Measurements from ENCODE around the gene CADM2.

Gene CADM2

DNA sequence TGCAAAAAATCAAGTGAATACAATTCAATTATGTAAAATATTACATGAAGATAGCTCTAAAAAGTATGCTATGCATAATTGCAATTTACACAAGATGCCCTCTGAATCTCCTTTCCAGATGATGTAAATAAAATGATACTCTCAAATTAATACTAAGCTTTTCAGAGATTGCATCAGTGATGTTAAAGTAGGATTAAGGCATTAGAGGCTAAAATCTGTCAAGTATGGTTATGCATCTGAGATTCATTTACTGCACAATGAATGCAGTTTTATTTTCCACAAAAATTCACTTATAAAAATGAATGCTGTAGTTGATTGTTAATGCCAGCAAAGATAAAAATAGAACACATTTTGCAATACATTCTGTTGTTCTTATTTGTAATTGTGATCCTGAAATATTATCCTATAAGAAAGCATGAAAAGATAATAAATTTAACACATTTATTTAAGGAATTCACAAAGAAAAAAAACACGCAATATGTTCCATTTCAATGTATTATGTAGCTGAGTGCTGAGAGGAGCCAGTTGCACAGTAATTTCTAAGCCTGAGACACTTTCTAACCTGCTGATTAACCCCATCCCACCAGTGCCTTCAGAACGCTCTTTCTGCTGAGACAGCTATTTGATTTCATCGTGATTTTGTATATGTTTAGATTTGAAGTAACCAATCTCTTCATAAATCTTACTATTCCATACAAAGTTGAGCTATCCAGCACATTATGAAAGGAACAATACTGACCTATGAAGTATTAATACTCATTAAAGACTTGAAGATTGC lies 224.4 kb downstream of the CADM2 start:
- Histone ChIP-seq H3K4me1 (ENCODE audit: insufficient read depth, low read length) (no peaks in the 10 kb centered on the region), H3K36me3 (ENCODE audit: insufficient read depth, low read length) (no peaks in the 10 kb centered on the region), H3K4me3 (ENCODE audit: low read length) (no peak overlapping the region), H3K27me3 (ENCODE audit: insufficient read depth, low read length) (no peaks in the 10 kb centered on the region), H3K9me3 (ENCODE audit: low read length) (no peaks in the 10 kb centered on the region), H2AFZ (ENCODE audit: low read depth, low read length) (no peak overlapping the region)

DNA sequence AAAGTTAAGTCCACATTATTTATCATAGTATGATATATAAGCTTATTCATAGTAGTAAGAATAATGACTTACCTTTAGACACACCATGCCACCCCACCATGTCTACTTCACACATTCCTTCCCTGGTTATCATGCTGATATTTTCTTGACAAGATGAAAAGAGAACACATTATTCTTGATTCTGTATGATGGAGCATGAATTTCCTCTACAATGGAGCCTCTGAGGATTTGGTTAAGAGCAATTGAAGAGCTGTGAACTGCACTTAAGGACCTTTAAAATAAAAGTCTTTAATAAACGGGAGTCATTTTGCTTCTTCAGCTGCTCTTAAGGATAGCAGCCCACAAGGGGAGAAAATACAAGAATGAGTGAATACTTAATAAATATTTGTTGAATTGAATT lies 226.7 kb downstream of the CADM2 start:
- no peaks in the 10 kb centered on the region for H3K36me3 ChIP-seq (ENCODE audit: insufficient read depth, low read length)
- no peak overlapping the region for H3K4me3 ChIP-seq (ENCODE audit: low read length)
- H3K9me3 ChIP-seq (ENCODE audit: low read length) = no peaks in the 10 kb centered on the region
- no peak overlapping the region for H2AFZ ChIP-seq (ENCODE audit: low read depth, low read length)
- H3K4me1 ChIP-seq (ENCODE audit: insufficient read depth, low read length) = no peaks in the 10 kb centered on the region
- no peaks in the 10 kb centered on the region for H3K27me3 ChIP-seq (ENCODE audit: insufficient read depth, low read length)

GRCh38 chr3:85189731-85190130 lies 230.9 kb downstream of the CADM2 start:
- Histone ChIP-seq H2AFZ (ENCODE audit: low read depth, low read length) (no peak overlapping the region), H3K9me3 (ENCODE audit: low read length) (no peaks in the 10 kb centered on the region), H3K27me3 (ENCODE audit: insufficient read depth, low read length) (no peaks in the 10 kb centered on the region), H3K4me3 (ENCODE audit: low read length) (no peak overlapping the region), H3K4me1 (ENCODE audit: insufficient read depth, low read length) (no peaks in the 10 kb centered on the region), H3K36me3 (ENCODE audit: insufficient read depth, low read length) (no peaks in the 10 kb centered on the region)

- H3K9me3 ChIP-seq (ENCODE audit: low read length) = no peaks in the 10 kb centered on the region
- H2AFZ ChIP-seq (ENCODE audit: low read depth, low read length) = no peak overlapping the region
- no peaks in the 10 kb centered on the region for H3K36me3 ChIP-seq (ENCODE audit: insufficient read depth, low read length)
- no peak overlapping the region for H3K4me3 ChIP-seq (ENCODE audit: low read length)
- H3K27me3 ChIP-seq (ENCODE audit: insufficient read depth, low read length) = no peaks in the 10 kb centered on the region
- no peaks in the 10 kb centered on the region for H3K4me1 ChIP-seq (ENCODE audit: insufficient read depth, low read length)
Measured at GRCh38 chr3:85193565-85193964, 234.8 kb downstream of the CADM2 start.

GRCh38 chr3:85208650-85209049 lies 249.9 kb downstream of the CADM2 start:
- Histone ChIP-seq H3K4me1 (ENCODE audit: insufficient read depth, low read length) (no peaks in the 10 kb centered on the region), H3K9me3 (ENCODE audit: low read length) (no peaks in the 10 kb centered on the region), H3K4me3 (ENCODE audit: low read length) (no peak overlapping the region), H3K27me3 (ENCODE audit: insufficient read depth, low read length) (no peaks in the 10 kb centered on the region), H2AFZ (ENCODE audit: low read depth, low read length) (no peak overlapping the region), H3K36me3 (ENCODE audit: insufficient read depth, low read length) (no peaks in the 10 kb centered on the region)

- Histone ChIP-seq H3K4me1 (ENCODE audit: insufficient read depth, low read length) (no peaks in the 10 kb centered on the region), H3K9me3 (ENCODE audit: low read length) (no peaks in the 10 kb centered on the region), H2AFZ (ENCODE audit: low read depth, low read length) (no peak overlapping the region), H3K36me3 (ENCODE audit: insufficient read depth, low read length) (no peaks in the 10 kb centered on the region), H3K4me3 (ENCODE audit: low read length) (no peak overlapping the region), H3K27me3 (ENCODE audit: insufficient read depth, low read length) (no peaks in the 10 kb centered on the region)
Measured at GRCh38 chr3:85210540-85210939, 251.8 kb downstream of the CADM2 start.

DNA sequence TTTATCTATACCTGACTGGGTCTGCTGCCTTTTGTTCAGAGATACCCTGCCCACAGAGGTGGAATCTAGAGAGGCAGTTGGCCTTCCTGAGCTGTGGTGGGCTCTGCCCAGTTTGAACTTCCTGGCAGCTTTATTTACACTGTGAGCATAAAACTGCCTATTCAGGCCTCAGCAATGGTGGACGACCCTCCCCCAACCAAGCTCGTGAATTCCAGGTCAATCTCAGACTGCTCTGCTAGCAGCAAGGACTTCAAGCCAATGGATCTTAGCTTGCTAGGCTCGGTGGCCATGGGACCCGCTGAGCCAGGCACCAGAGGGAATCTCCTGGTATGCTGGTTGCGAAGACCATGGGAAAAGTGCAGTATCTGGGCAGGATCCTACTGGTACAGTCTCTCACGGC lies 270.2 kb downstream of the CADM2 start:
- no peak overlapping the region for H3K4me3 ChIP-seq (ENCODE audit: low read length)
- no peaks in the 10 kb centered on the region for H3K9me3 ChIP-seq (ENCODE audit: low read length)
- H3K4me1 ChIP-seq (ENCODE audit: insufficient read depth, low read length) = no peaks in the 10 kb centered on the region
- H2AFZ ChIP-seq (ENCODE audit: low read depth, low read length) = no peak overlapping the region
- H3K36me3 ChIP-seq (ENCODE audit: insufficient read depth, low read length) = no peaks in the 10 kb centered on the region
- no peaks in the 10 kb centered on the region for H3K27me3 ChIP-seq (ENCODE audit: insufficient read depth, low read length)

DNA sequence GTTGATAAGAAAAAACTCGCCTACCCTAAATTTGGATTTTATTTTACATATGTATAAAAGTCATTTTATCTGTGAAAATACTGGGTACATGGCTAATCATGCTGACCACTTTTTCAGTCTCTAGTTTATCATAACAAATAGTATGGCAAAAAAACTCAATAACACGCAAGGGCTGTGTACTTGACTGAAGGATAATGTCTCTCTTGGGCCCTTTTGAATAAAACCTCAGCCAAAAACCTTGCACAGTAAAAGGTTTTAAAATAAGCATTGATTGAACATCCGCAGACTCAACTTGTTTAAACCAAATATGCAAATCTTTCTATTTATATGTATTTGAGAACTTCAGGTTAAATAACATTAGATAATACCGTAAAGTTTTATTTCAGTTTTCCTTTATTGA lies 285.3 kb downstream of the CADM2 start:
- H3K27me3 ChIP-seq (ENCODE audit: insufficient read depth, low read length) = no peaks in the 10 kb centered on the region
- no peak overlapping the region for H3K4me3 ChIP-seq (ENCODE audit: low read length)
- no peaks in the 10 kb centered on the region for H3K9me3 ChIP-seq (ENCODE audit: low read length)
- no peaks in the 10 kb centered on the region for H3K4me1 ChIP-seq (ENCODE audit: insufficient read depth, low read length)
- no peak overlapping the region for H2AFZ ChIP-seq (ENCODE audit: low read depth, low read length)
- no peaks in the 10 kb centered on the region for H3K36me3 ChIP-seq (ENCODE audit: insufficient read depth, low read length)

DNA sequence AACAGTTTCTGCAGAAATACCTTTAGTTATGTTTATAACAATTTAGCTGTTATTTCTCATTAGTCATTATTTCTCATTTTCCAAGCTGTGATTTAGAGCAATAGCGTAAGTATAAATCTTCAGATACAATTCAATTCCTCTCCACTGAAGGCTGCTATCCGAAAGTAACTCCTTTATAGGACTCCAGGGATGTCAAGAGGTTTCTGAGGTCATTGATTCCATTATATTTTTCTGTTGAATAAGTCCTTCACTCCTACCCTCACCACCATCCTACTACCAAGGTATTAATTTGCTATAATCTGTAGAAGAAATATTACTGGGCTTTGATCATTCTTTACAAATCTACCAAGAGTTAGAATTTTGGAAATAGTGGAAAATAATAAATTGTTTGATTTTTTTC lies 285.7 kb downstream of the CADM2 start:
- H2AFZ ChIP-seq (ENCODE audit: low read depth, low read length) = no peak overlapping the region
- no peaks in the 10 kb centered on the region for H3K9me3 ChIP-seq (ENCODE audit: low read length)
- no peaks in the 10 kb centered on the region for H3K4me1 ChIP-seq (ENCODE audit: insufficient read depth, low read length)
- no peaks in the 10 kb centered on the region for H3K27me3 ChIP-seq (ENCODE audit: insufficient read depth, low read length)
- H3K4me3 ChIP-seq (ENCODE audit: low read length) = no peak overlapping the region
- no peaks in the 10 kb centered on the region for H3K36me3 ChIP-seq (ENCODE audit: insufficient read depth, low read length)

- H3K36me3 ChIP-seq (ENCODE audit: insufficient read depth, low read length) = no peaks in the 10 kb centered on the region
- H3K4me1 ChIP-seq (ENCODE audit: insufficient read depth, low read length) = no peaks in the 10 kb centered on the region
- no peak overlapping the region for H2AFZ ChIP-seq (ENCODE audit: low read depth, low read length)
- no peaks in the 10 kb centered on the region for H3K27me3 ChIP-seq (ENCODE audit: insufficient read depth, low read length)
- H3K9me3 ChIP-seq (ENCODE audit: low read length) = no peaks in the 10 kb centered on the region
- no peak overlapping the region for H3K4me3 ChIP-seq (ENCODE audit: low read length)
Measured at GRCh38 chr3:85251766-85252165, 293.0 kb downstream of the CADM2 start.

DNA sequence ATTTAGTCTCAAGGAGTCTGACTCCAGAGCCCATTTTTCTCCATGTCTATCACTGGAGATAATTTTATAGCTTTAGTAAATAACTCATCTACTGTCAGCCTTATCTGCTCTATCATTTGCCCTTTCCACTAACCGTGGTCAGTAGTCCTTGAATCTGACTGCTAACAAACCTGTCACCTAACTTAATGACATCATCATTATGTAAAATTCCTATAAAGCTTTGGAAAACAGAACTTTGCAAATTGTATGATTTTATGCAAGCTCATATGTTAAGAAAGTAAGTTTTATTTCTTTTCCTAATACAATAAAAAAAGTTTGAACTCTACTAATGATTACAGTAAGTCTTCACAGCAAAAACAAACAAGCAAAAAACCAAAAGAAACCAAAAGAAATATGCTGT lies 293.9 kb downstream of the CADM2 start:
- no peaks in the 10 kb centered on the region for H3K9me3 ChIP-seq (ENCODE audit: low read length)
- H3K4me1 ChIP-seq (ENCODE audit: insufficient read depth, low read length) = no peaks in the 10 kb centered on the region
- H3K36me3 ChIP-seq (ENCODE audit: insufficient read depth, low read length) = no peaks in the 10 kb centered on the region
- no peak overlapping the region for H2AFZ ChIP-seq (ENCODE audit: low read depth, low read length)
- H3K27me3 ChIP-seq (ENCODE audit: insufficient read depth, low read length) = no peaks in the 10 kb centered on the region
- no peak overlapping the region for H3K4me3 ChIP-seq (ENCODE audit: low read length)

DNA sequence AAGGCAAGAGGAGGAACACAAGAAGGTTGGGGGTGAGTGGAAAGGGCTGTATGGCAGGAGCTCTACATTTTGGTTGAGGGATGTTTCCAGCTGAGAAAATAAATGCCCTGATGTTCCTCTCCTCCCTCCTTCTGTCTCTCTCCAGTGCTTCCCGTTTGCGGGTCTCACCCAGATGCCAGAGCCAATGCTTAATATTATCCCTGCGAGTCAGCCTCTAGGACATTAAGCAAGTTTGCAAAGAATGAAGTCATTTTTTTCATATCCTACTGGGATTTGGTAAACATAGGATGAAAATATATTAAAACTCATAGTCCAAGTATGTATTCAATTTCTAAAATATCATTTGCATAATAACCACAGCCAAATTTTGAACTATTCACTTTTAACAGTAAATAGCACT lies 295.9 kb downstream of the CADM2 start:
- Histone ChIP-seq H3K27me3 (ENCODE audit: insufficient read depth, low read length) (no peaks in the 10 kb centered on the region), H3K36me3 (ENCODE audit: insufficient read depth, low read length) (no peaks in the 10 kb centered on the region), H2AFZ (ENCODE audit: low read depth, low read length) (no peak overlapping the region), H3K9me3 (ENCODE audit: low read length) (no peaks in the 10 kb centered on the region), H3K4me3 (ENCODE audit: low read length) (no peak overlapping the region), H3K4me1 (ENCODE audit: insufficient read depth, low read length) (peaks cover 8% of the 10 kb centered on the region)

DNA sequence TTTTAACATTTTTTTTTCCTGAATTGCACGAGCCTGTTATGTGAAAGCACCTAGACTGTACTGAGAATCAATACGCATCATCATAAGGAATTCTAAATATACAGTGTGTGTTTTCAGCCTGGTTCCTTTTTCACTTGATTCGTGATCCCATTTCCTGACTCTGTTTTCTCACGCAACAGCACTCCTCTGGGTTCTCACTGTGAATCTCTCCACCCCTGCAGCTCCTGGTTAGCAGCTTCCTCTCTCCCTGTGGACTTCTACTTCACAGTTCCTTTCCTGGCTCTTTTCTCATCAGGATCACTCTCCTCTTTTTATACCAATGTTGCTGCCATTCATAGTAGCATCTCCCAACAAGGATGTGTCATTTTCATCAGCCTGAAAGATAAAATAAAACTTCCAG lies 297.2 kb downstream of the CADM2 start:
- Histone ChIP-seq H3K4me1 (ENCODE audit: insufficient read depth, low read length) (peaks cover 9% of the 10 kb centered on the region), H3K9me3 (ENCODE audit: low read length) (no peaks in the 10 kb centered on the region), H3K4me3 (ENCODE audit: low read length) (no peak overlapping the region), H3K36me3 (ENCODE audit: insufficient read depth, low read length) (no peaks in the 10 kb centered on the region), H3K27me3 (ENCODE audit: insufficient read depth, low read length) (no peaks in the 10 kb centered on the region), H2AFZ (ENCODE audit: low read depth, low read length) (no peak overlapping the region)

- H3K4me1 ChIP-seq (ENCODE audit: insufficient read depth, low read length) = peaks cover 9% of the 10 kb centered on the region
- H3K27me3 ChIP-seq (ENCODE audit: insufficient read depth, low read length) = no peaks in the 10 kb centered on the region
- no peaks in the 10 kb centered on the region for H3K9me3 ChIP-seq (ENCODE audit: low read length)
- H3K36me3 ChIP-seq (ENCODE audit: insufficient read depth, low read length) = no peaks in the 10 kb centered on the region
- H2AFZ ChIP-seq (ENCODE audit: low read depth, low read length) = no peak overlapping the region
- no peak overlapping the region for H3K4me3 ChIP-seq (ENCODE audit: low read length)
Measured at GRCh38 chr3:85258326-85258725, 299.5 kb downstream of the CADM2 start.
